ENCODE data around the gene STAG1.
"Not testable (repeated sequence)": the region's sequence is repeated elsewhere in the genome, so short reads cannot be mapped to it uniquely, and the experiment has no call there.

STAG1 gene

DNA sequence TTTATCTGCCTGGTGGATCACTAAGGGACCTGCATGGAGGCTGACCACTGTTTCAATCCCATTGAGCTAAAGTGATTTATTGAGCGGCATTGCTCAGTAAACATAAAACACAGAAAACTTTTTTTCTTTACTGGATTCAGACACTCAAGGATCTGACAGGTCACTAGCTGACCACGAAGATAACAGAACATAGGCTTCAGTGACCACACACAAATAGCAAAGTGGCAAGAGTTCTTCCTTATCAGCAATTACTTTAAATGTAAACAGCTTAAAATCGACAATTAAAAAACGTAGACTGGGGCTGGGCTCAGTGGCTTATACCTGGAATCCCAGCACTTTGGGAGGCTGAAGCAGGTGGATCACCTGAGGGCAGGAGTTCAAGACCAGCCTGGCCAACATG is 48.7 kb downstream of the STAG1 start:
- no peak for DNase-seq (ENCODE audit: low spot score)

DNA sequence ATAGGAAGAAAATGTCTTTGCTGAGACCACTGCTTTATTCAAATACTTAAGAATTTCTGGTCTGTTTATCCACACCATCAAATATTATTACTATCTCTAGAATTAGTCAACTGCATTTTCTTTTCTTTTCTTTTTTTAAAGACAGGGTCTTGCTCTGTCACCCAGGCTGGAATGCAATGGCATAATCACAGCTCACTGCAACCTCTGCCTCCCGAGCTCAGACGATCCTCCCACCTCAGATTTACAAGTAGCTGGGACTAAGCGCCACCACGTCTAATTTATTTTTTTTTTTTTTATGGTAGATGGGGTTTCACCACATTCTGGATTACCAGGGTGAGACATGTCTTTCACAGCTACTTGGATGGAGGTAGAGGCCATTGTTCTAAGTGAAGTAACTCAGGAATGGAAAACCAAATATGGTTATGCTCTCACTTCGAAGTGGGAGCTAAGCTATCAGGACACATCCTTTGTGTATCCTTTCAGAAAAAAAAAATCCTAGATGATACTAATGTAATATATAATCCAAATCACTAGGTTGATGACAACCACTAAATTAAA is 52.8 kb downstream of the STAG1 start:
- DNase-seq (ENCODE audit: low spot score): no peak

DNA sequence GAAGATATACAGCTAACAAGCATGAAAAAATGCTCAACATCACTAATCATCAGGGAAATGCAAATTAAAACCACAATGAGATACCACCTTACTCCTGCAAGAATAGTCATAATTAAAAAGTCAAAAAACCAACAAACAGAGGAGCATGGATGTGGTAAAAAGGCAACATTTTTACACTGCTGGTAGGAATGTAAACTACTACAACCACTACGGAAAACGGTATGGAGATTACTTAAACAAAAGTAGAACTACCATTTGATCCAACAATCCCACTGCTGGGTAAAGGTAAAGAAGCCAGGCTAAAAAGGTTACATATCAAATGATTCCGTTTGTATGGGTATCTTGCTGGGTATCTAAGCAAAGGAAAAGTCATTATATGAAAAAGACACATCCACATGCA is 53.8 kb downstream of the STAG1 start:
- no peak for DNase-seq (ENCODE audit: low spot score)

DNA sequence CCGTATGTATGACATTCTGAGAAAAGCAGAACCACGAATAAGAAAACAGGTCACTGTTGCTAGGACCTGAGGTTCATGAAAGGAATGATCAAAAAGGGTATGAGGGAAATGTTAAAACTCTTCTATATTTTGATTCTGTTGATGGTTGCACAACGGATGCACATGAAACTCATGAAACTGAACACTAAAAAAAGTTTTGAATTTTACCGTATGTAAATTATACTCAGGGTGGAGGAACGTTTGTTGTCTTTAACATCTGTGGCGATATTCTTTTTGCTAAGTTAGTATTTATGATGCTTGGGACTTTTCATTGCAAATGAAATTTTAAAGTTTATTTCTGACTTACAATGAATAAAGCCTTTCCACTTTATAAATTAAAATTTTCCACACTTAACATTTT is 55.4 kb downstream of the STAG1 start:
- DNase-seq (ENCODE audit: low spot score): no peak

DNA sequence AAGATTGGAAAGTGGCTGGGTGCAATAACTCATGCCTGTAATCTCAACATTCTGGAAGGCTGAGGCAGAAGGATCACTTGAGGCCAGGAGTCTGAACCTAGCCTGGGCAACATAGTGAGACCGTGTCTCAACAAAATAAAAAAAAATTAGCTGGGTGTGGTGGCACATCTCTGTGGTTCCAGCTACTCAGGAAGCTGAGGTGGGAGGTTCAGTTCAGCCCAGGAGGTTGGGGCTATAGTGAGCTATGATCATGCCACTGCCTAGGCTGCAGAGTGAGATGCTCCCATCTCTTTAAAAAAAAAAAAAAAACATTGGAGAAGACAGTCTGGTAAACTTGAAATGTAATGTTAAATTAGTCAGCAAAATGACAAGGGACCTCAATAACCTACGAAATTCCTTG is 57.9 kb downstream of the STAG1 start:
- DNase-seq (ENCODE audit: low spot score): no peak

DNA sequence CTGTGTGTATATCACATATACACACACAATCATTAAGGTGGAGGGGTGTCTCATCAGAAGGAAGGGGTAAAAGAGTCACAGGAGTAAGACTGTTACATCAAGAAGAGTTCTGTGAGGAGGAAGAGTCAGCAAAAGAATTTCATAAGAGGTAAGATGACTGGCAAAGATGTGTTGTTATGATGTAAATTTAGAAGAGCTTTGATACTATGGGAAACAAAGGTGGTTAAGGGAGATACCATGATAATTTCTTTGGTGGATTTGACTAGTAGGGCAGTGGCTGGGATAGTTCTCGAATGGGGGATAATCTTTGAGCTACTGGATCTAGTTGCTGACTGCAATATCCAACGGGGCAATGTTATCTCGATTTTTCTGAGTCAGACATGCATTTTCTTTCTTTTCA is 61.6 kb downstream of the STAG1 start:
- no peak for DNase-seq (ENCODE audit: low spot score)

DNA sequence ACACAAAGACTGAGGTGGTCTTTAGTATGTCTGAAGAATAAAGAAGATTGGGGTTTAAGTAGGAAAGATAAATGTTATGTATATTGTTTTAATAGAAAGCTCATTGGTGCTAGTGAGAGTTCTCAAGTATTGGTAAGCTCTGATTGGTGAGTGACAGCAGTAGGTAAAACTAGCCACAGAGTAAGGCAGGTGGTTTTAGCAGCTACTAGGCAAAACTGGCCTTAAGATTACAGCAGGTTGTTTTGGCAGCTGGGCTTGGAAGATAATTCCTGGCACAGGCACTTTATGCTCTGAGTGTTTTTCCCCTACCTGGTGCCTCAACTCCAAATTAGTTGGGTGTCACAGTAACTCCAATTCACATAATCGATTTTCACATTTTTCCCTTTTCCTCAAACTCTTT is 66.3 kb downstream of the STAG1 start:
- DNase-seq (ENCODE audit: low spot score): no peak

DNA sequence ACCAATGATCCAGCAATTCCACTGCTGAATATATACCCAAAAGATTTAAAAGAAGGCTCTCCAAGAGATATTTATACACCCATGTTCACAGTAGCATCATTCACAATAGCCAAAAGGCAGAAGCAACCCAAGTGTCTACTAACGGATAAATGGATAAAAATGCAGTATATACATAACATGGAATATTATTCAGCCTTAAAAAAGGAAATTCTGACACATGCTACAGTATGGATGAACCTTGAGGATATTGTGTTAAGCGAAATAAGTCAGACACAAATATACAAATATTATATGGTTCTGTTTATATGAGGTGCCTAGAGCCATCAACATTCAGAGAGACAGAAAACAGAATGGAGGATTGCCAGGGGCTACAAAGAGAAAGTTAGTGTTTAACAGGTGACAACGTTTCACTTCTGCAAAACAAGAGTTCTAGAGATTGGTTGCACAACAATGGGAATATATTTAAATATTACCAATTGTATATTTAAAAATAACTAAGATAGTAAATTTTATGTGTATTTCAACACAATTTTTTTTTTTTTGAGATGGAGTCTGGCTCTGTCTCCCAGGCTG is 69.4 kb downstream of the STAG1 start:
- no peak for DNase-seq (ENCODE audit: low spot score)

DNA sequence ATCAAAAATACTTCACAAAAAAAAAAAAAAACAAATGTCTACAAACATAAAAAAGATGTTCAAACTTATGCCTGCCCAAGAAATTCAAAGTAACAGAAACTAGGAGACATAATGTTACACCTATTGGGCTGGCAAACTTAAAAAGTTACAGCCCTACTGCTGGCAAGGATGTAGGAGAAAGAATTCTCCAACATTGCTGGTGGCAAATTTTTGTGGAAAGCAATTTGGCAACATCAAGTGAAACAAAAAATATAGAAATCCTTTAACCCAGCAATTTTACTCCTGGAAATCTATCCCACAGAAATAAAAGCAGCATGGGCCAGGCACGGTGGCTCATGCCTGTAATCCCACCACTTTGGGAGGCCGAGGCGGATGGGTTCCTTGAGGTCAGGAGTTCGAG is 73.2 kb downstream of the STAG1 start:
- DNase-seq (ENCODE audit: low spot score): no peak

DNA sequence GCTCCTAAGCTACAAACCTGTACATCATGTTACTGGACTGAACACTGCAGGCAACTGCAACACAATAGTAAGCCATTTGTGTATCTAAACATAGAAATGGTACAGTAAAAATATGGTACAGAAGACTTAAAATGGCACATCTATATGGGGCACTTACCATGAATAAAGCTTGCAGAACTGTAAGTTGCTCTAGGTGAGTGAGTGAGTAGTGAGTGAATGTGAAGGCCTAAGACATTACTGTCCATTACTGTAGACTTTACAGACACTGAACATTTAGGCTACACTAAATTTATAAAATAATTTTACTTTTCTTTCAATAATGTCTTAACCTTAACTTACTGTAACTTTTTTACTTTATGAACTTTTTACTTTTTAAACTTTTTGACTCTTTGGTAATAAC is 76.2 kb downstream of the STAG1 start:
- no peak for DNase-seq (ENCODE audit: low spot score)

DNA sequence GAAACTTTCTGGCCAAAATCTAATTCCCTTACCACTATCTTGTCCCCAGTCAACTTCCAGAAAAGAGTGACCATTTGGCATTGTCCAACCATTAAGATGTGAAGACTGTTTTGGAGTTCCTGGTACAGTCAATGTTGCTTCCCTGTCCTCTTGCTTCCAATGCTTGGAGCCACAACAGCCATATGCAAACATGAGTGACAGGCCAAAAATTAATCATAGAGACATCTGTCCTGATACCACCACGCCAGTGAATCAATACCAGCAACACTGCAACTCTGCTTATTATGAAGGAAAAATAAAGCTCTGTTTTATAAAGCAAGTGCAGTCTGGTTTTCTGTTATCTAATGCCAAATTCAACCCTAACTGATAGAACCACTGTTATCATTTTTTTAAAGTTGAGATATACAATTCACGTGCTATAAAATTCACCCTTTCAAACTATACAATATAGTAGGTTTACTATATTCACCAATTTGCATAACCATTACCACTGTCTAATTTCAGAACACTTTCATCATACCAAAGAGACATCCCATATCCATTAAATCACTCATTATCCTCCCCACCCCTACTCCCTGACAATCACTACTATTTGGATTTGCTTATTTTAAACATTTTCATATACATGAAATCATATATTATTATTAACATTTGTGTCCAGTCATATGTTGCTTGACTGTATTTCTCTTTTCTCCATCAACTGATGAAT is 76.9 kb downstream of the STAG1 start:
- DNase-seq (ENCODE audit: low spot score): peak; percentile 10

DNA sequence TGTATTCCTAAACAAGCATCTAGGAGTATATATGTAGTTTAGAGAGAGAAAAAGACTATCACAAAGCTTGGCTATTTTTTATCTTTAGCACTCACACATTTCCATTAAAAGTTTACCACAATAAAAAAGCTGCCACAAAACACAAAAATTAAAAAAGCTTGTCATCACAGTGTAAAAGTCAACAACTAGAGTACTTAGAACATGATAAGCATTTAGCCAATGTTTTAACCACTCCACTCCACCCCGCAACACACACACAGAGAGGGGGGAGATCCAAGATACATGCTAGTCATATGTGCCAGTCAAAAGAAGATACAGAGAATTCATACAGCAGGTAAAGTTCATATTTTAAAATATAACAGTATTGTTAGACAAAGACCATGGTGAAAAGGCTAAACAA is 79.7 kb downstream of the STAG1 start:
- no peak for DNase-seq (ENCODE audit: low spot score)

DNA sequence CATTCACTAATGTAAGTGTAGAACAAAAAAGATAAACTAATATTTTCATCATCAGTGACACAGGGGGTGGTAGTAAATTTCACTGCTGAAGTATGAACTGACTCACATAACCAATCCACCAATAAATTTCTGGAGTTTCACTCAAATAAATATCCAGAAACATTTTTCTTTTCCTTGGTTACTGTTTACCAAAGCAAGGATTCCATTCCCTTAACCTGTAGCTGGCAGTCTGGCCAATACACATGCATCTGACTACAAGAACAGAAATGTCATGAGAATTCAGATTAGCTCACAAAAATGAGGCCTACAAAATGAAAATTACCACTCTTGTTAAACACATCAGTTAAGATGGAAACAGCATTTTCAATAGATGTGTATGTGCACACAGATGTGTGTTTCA is 80.3 kb downstream of the STAG1 start:
- DNase-seq (ENCODE audit: low spot score): no peak

DNA sequence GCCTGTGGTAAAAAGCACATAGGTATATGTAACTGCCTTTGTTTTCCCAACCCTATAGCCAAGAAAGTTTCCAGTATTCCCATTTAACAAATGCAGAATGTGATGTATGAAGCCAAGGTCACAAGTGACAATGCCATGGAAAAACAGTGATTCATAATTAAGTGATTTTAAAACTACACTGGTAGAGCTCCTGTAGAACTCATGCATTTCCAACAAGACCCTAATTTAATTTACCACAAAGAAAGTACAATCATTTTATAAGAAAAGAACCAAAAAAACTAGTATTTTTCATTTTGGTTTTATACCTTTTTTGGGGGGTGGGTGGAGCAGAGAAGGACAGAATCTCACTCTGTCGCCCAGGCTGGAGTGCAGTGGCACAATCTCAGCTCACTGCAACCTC is 82.0 kb downstream of the STAG1 start:
- no peak for DNase-seq (ENCODE audit: low spot score)

DNA sequence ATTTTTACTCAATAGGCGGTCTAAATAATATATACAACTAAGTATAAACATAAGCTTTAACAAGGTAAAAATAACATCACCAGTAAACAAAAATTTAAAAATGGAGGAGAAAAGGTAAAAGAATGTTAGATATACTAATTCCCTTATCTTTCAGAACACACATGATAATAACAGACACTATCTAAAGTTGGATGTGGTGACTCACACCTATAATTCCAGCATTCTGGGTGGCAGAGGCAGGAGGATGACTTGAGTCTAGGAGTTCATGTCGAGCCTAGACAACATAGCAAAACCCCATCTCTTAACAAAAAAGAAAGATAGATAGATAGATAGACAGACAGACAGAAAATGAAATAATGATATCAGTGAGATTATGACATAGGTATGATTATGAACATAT is 85.1 kb downstream of the STAG1 start:
- DNase-seq (ENCODE audit: low spot score): no peak

DNA sequence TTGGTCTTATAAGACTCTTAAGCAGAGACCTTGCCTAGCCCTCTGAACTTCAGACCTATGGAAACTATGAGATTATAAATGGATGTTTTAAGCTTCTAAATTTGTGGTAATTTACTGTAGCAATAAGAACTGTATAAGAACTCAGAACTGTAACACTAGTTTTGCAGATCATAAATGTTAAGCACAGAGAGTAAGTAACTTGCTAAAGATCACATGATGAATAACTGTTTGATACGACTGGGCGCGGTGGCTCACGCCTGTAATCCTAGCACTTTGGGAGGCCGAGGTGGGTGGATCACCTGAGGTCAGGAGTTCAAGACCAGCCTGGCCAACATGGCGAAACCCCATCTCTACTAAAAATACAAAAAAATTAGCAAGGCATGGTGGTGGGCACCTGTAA is 85.9 kb downstream of the STAG1 start:
- DNase-seq (ENCODE audit: low spot score): not testable (repeated sequence)

DNA sequence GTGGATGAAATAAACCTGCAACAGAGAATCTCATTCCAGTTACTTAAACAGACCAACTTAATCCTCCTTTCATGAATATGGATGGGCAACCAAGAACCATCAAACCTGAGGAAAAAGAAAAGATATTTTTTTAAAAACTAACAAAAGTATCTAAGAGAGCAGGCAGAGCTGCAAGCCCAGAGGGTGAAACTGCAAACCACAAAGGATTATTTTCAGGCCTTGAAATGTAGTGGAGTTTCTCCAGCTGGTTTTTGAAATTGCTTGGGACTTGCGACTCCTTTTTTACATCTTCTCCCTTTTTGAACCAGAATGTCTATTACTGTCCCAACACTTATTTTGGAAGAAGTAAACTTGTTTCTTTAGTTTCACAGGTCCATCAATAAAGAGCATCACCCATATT is 87.4 kb downstream of the STAG1 start:
- no peak for DNase-seq (ENCODE audit: low spot score)

DNA sequence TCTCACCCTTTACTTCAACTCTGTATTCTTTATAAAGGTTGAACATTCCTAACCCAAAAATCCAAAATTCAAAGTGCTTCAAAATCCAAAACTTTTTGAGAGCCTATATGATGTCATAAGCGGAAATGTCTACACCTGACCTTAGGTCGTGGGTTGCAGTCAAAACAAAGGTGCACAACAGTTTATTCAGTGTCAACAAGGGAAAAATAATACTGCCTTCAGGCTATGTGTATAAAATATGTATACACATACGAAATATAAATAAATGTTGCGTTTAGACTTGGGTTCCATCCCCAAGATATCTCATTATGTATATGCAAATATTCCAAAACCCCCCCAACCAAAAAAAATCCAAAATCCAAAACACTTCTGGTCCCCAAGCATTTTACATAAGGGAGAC is 90.9 kb downstream of the STAG1 start:
- no peak for DNase-seq (ENCODE audit: low spot score)

DNA sequence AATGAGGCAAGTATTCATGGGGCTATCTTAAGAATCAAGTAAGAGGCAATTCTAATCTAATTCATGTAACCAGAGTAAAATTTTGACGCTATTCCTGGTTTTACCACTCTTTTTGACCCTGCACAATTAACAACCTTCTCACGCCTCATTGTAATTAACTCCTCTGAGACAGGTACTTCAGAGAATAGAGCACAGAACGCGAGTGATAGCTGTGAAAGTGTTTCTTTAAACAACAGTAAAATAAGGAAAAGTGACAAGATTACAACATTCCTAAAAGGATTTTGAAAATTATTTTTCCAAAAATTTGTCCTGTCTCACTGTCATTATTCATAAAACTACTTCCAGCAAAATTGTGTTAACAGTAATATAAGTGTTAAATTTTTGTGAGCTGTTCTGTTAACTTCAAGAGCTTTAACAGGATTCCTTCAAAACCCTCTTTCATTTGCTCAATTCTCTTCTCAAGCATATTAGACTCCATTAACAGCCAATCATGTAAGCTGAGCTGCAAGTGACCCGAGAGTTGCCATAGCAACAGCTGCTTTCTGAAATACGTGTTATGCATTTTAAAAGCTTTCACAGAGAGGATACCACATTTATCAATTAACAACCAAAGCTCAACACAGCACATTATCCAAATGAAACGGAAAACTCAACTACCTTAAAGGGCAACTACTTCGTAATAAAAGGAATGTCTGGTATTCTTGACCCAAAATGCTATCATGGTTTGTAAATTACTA is 93.1 kb downstream of the STAG1 start:
- peak; percentile 94 for DNase-seq (ENCODE audit: low spot score)

DNA sequence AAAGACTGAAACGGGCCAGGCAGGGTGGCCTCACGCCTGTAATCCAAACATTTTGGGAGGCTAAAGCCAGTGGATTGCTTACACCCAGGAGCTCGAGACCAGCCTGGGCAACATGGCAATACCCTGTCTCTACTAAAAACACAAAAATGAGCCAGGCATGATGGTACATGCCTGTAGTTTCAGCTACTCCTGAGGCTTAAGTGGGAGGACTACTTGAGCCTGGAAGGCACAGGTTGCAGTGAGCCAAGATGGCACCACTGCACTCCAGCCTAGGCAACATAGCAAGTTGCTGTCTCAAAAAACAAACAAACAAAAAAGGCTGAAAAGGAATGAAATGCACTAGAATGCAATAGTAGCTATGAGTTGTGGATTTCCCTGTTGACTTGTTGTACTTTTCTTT is 94.7 kb downstream of the STAG1 start:
- no peak for DNase-seq (ENCODE audit: low spot score)

DNA sequence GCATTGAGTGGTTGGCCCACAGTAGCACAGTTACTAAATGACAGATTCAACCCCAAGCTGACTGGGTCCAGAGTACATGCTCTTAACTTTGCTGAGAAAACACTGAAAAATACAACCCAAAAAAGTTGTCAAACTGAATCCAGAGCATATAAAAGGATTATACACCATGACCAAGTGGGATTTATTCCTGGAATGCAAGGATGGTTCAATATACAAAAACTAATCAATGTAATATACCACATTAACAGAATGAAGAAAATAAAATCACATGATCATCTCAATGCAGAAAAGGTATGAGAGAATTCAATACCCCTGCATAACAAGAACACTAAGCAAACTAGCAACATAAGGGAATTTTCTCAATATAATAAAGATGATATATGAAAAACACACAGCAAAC is 98.5 kb downstream of the STAG1 start:
- no peak for DNase-seq (ENCODE audit: low spot score)

DNA sequence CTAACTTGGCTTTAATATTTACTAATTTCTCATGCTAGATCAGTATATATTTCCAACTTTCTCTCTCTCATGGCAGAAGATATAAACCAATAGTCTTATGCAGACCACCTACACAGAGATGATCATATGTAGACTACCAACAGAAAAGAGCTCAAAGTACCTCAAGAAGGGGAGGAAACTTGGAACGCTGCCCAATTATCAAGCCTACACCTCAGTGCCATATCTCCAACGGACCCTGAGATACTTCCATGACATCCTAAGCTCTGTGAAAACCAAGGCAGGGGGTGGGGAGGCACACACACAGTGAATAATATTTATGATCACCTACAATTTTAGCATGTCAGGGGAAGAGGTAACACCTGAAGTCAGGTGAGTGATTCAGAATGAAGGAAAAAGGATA is 100.6 kb downstream of the STAG1 start:
- no peak for DNase-seq (ENCODE audit: low spot score)

DNA sequence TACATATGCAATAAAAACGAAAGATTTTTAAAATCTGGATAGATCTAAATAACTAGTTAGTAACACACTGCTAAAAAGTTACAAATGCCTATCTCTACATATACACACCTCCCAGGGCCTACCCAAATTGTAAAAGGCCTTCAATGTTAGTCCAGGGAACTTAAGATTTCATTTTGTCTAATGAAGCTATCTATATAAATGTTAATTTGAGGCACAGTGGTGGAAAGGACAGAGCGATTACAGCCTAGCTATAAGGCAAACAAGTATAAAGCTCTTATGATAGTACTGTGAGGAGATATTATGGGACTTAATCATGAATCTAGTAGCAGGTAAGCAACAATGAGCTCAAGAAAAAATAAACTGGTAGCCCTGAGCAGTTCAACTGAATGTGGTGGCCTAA is 101.7 kb downstream of the STAG1 start:
- no peak for DNase-seq (ENCODE audit: low spot score)

All from Ammon's horn (tissue), 1 donor.